Measurements from ENCODE around the gene OR51B6.
"Not testable (repeated sequence)": the region's sequence is repeated elsewhere in the genome, so short reads cannot be mapped to it uniquely, and the experiment has no call there.

OR51B6 gene, protein sequence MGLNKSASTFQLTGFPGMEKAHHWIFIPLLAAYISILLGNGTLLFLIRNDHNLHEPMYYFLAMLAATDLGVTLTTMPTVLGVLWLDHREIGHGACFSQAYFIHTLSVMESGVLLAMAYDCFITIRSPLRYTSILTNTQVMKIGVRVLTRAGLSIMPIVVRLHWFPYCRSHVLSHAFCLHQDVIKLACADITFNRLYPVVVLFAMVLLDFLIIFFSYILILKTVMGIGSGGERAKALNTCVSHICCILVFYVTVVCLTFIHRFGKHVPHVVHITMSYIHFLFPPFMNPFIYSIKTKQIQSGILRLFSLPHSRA

DNA sequence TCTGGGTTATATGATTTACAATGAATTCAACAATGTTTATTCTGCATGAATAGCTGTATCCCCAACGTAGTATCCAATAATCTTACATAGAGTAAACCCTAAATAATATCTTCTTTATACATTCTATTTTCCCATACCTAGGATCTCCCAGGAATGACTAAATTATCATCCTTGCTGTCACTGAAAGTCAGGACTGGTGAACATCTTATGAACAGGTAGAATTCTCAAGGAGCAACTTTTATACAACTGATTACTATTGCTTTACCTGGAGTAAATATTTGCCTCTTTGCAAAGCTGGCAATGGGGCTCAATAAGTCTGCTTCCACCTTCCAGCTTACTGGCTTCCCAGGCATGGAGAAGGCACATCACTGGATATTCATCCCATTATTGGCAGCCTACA lies at the start of gene OR51B6:
TSS of gene OR51B6 (plus strand) at position 301 of the 400 bp plus-strand sequence. CDS start at position 301, 0 bp downstream.
- DNase-seq (ENCODE audit: low spot score in 2 of 2) (no peak), ATAC-seq (no peak)
- no peaks in the 10 kb centered on the region for H3K36me3 Mint-ChIP-seq
- no peaks in the 10 kb centered on the region for H3K9me3 Mint-ChIP-seq
- H3K4me1 Mint-ChIP-seq, result no peaks in the 10 kb centered on the region
- no peak within 1 kb of the TSS for H3K4me3 Mint-ChIP-seq
- H3K27ac Mint-ChIP-seq, result no peak within 1 kb of the TSS

DNA sequence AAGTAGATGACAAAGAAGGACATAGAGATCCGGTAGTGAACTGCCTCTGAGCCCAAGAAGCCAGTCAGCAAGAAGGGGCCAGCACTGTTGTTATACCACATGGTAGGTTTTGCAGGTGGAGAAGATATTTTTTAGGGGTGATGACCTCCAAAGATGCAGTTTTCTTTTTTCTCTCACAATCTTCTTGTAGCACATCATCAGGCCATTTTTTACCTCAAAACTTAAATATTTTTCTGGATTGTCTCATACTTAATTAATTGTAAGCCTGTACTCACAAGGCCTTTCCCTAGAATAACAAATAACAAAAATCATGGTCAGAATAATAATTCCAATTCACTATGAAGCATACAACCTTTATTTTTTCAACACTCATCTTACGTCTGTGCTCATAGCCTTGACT lies 49.5 kb upstream of the OR51B6 start, which contains the start of gene OR51B4:
TSS of gene OR51B4 (minus strand) at position 101 of the 400 bp plus-strand sequence. CDS start at position 101, 0 bp downstream.
- no peak within 1 kb of the TSS for H3K4me3 Mint-ChIP-seq
- no peak for DNase-seq (ENCODE audit: low spot score in 2 of 2)
- no peaks in the 10 kb centered on the region for H3K36me3 Mint-ChIP-seq
- H3K9me3 Mint-ChIP-seq, result peaks cover 6% of the 10 kb centered on the region
- H3K27ac Mint-ChIP-seq, result no peak within 1 kb of the TSS
- ATAC-seq, result no peak
- H3K4me1 Mint-ChIP-seq, result no peaks in the 10 kb centered on the region

DNA sequence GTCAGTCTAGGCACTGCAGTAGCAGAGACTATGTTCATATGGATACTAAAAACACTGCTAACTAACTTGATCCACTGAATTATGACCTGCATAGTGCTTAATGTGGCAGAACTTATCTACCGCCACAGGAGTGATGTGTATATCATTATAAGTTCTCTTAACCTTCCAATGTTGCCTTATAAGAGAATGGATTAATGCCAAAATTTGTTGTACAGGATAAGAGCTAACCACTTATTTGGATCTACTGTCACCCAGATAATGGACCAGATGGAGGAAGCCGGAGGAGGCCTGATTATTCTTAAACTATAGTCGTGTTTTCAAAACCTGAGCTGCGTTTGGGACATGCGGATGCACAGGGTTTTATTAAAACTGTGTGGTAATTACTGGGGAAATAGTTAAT lies 47.7 kb upstream of the OR51B6 start:
- Mint-ChIP-seq H3K4me3 (no peak overlapping the region), H3K27ac (no peak overlapping the region), H3K36me3 (no peaks in the 10 kb centered on the region), H3K4me1 (no peaks in the 10 kb centered on the region), H3K9me3 (peaks cover 6% of the 10 kb centered on the region)
- DNase-seq (ENCODE audit: low spot score in 2 of 2) (no peak), ATAC-seq (no peak)

DNA sequence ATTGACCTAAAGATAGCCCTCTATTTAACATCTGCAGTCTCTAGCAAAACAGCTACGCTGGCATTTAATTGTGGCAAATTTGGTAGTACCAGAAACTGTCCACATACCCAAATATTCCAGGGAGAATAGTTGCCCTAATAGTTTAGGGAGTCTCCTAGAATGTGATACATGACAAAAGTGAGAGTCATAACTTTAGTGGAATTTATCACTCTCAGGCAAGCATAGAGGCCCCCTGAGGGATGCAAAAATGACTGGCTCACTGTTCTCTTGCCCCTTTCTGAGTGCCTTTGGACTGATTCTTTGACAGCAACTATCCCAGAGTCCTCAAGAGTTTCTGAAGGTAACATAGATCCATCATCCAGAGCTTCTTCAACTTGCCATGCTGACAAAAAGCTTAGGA lies 47.3 kb upstream of the OR51B6 start:
- ATAC-seq (no peak), DNase-seq (ENCODE audit: low spot score in 2 of 2) (no peak)
- Mint-ChIP-seq H3K27ac (no peak overlapping the region), H3K4me3 (no peak overlapping the region), H3K4me1 (no peaks in the 10 kb centered on the region), H3K36me3 (no peaks in the 10 kb centered on the region), H3K9me3 (peaks cover 5% of the 10 kb centered on the region)

DNA sequence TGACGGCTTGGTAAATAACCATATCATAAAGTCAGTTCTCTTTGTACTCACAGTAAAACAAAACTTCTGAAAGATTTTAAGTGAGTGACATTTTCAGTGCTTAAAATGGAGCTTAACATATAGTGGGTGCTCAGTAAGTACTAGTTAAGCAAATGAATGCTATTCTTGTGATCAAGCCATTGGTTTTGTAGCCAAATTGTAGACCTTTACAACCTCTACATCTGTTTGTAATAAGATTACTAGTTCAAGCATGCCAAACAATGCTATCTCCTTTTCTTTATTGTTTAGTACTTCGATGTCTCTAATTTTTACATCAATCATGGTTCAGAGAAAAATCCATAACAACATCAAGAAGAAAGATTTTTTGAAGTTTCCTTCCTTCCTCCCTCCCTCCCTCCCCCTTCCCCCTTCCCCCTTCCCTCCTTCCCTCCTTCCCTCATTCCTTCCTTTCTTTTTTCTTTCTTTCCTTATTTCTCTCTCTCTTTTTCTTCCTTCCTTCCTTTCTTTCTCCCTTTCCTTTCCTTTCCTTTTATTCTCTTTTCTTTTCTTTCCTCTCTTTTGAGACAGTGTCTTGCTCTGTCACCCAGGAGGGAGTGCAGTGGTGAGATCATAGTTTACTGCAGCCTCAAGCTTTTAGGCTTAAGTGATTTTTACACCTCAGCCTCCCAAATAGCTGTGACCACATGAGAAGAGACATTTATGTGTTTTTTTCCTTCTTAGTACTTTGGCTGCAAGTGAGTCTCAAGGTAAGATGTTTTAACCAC lies 43.9 kb upstream of the OR51B6 start:
- no peak for DNase-seq (ENCODE audit: low spot score in 2 of 2)
- Mint-ChIP-seq H3K4me1 (no peaks in the 10 kb centered on the region), H3K27ac (no peak overlapping the region), H3K4me3 (no peak overlapping the region), H3K9me3 (no peaks in the 10 kb centered on the region), H3K36me3 (no peaks in the 10 kb centered on the region)
- no peak for ATAC-seq

DNA sequence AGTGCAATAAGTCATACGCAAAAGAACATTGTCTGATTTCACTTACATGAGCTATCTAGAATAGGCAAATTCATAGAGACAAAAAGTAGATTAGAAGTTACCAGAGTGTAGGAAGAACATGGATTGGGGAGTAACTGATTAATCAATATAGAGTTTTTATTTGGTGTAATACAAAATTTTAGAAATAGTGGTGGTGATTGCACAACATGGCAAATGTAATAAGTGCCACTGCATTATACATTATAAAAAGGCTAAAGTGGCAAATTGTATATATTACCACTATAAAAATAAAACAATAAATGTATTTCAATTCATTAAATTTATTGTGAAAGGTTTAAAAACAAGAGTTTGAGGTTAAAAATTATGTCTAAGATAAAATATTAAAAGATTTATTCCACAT lies 40.9 kb upstream of the OR51B6 start:
- H3K36me3 Mint-ChIP-seq, result no peaks in the 10 kb centered on the region
- no peak for ATAC-seq
- no peak for DNase-seq (ENCODE audit: low spot score in 2 of 2)
- H3K9me3 Mint-ChIP-seq, result no peaks in the 10 kb centered on the region
- H3K27ac Mint-ChIP-seq, result no peak overlapping the region
- no peaks in the 10 kb centered on the region for H3K4me1 Mint-ChIP-seq
- no peak overlapping the region for H3K4me3 Mint-ChIP-seq

DNA sequence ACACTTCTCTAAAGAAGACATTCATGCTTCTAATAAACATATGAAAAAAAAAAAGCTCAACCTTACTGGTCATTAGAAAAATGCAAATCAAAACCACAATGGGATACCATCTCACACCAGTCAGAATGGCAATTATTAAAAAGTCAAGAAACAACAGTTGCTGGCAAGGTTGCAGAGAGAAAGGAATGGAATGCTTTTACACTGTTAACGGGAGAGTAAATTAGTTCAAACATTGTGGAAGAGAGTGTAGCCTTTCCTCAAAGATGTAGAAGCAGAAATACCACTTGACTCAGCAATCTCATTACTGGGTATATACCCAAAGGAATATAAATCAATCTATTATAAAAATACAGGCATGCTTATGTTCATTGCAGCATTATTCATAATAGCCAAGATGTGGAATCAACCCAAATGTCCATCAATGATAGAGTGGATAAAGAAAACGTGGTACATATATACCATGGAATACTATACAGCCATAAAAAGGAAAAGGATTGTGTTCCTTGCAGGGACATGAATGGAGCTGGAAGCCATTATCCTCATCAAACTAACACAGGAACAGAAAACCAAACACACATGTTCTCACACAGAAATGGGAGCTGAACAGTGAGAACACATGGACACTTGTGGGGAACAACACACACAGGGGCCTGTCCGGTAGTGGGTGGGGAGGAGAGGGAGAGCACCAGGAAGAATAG lies 37.8 kb upstream of the OR51B6 start:
- not testable (repeated sequence) for H3K4me1 Mint-ChIP-seq; H3K27ac Mint-ChIP-seq; H3K9me3 Mint-ChIP-seq; DNase-seq (ENCODE audit: low spot score in 2 of 2); H3K36me3 Mint-ChIP-seq; H3K4me3 Mint-ChIP-seq; ATAC-seq

DNA sequence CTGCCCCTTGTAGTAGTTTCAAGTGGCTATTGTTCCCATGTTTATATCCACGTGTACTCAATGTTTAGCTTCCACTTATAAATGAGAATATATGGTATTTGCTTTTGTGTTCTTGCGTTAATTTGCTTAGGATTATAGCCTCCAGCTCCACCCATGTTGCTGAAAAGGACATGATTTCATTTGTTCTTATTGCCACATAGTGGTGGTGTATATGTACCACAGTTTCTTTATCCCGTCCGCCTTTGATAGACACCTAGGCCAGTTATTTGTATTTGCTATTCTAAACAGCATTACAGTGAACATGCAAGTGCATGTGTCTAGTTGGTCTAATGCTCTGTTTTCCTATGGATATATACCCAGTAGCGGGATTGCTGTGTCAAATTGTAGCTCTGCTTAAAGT lies 34.0 kb upstream of the OR51B6 start:
- H3K4me1 Mint-ChIP-seq, result no peaks in the 10 kb centered on the region
- no peak overlapping the region for H3K27ac Mint-ChIP-seq
- no peaks in the 10 kb centered on the region for H3K36me3 Mint-ChIP-seq
- ATAC-seq, result no peak
- peaks cover 2% of the 10 kb centered on the region for H3K9me3 Mint-ChIP-seq
- no peak overlapping the region for H3K4me3 Mint-ChIP-seq
- DNase-seq (ENCODE audit: low spot score in 2 of 2), result no peak

DNA sequence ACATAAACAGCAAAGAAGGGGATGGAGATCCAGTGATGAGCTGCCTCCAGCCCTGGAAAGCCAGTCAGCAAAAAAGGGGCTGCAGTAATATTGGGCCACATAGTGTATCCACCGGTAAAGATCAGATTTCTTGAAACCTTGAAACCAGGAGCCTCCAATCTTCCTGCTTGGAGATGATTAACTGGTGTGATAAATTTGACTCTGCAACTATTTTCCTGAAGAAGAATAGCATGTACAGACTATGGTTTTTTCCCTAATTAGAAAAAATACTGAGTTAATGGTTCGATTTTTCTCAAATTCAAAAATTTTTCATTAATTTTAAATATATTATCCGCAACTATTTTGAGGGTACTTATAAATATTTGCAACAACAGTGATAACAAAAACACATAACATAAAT lies 27.1 kb upstream of the OR51B6 start, which contains the start of gene OR51B2:
TSS of gene OR51B2 (minus strand) at position 101 of the 400 bp plus-strand sequence. CDS start at position 101, 0 bp downstream.
- Mint-ChIP-seq H3K4me1 (no peaks in the 10 kb centered on the region), H3K27ac (no peak within 1 kb of the TSS), H3K9me3 (peaks cover 3% of the 10 kb centered on the region), H3K4me3 (no peak within 1 kb of the TSS), H3K36me3 (no peaks in the 10 kb centered on the region)
- no peak for DNase-seq (ENCODE audit: low spot score in 2 of 2)
- ATAC-seq, result no peak

DNA sequence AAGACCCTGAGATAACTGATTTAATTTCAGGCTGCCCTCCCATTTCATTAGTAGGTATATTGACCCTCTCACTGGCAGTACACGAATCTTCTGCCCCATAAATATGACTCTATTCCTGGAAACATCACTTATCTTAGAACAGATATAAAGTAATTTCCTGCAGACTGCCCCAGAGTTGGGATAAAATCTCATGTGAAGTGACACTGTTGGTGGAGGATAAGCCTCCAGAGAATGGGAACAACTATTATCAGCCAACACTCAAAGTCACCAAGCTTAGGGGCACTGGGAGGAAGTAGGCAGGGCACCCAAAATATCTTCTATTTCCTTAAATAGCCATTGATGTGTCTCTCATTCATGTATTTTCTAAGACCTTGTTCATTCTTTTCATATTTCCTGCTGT lies 16.1 kb upstream of the OR51B6 start:
- ATAC-seq (no peak), DNase-seq (ENCODE audit: low spot score in 2 of 2) (no peak)
- H3K4me3 Mint-ChIP-seq, result no peak overlapping the region
- peaks cover 2% of the 10 kb centered on the region for H3K9me3 Mint-ChIP-seq
- no peaks in the 10 kb centered on the region for H3K4me1 Mint-ChIP-seq
- no peak overlapping the region for H3K27ac Mint-ChIP-seq
- no peaks in the 10 kb centered on the region for H3K36me3 Mint-ChIP-seq

DNA sequence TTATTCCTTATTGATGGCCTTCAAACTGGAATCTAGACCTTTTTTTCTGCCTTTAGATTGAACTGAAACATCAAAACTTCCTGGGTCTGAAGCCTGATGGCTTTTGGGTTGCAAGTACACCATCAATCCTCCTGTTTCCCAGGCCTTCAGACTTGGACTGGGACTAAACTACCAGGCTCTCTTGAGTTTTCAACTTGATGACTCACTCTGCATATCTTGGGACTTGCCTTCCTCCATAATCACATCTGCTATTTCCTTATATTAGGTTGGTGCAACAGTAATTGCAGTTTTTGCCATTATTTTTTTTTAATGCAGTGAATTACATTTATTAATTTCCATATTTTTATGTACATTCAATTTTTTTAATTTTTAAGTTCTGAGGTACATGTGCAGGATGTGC lies 15.0 kb upstream of the OR51B6 start:
- no peaks in the 10 kb centered on the region for H3K36me3 Mint-ChIP-seq
- H3K27ac Mint-ChIP-seq, result no peak overlapping the region
- ATAC-seq (no peak), DNase-seq (ENCODE audit: low spot score in 2 of 2) (no peak)
- H3K9me3 Mint-ChIP-seq, result no peaks in the 10 kb centered on the region
- no peak overlapping the region for H3K4me3 Mint-ChIP-seq
- H3K4me1 Mint-ChIP-seq, result no peaks in the 10 kb centered on the region

DNA sequence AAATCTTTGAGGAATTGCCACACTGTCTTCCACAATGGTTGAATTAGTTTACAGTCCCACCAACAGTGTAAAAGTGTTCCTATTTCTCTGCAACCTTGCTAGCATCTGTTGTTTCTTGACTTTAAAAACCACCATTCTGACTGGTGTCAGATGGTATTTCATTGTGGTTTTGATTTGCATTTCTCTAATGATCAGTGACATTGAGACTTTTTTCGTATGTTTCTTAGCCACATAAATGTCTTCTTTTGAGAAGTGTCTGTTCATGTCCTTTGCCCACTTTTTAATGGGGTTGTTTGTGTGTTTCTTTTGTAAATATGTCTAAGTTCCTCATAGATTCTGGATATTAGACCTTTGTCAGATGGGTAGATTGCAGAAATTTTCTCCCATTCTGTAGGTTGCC lies 14.1 kb upstream of the OR51B6 start:
- DNase-seq (ENCODE audit: low spot score in 2 of 2); ATAC-seq; H3K4me3 Mint-ChIP-seq: not testable (repeated sequence)

DNA sequence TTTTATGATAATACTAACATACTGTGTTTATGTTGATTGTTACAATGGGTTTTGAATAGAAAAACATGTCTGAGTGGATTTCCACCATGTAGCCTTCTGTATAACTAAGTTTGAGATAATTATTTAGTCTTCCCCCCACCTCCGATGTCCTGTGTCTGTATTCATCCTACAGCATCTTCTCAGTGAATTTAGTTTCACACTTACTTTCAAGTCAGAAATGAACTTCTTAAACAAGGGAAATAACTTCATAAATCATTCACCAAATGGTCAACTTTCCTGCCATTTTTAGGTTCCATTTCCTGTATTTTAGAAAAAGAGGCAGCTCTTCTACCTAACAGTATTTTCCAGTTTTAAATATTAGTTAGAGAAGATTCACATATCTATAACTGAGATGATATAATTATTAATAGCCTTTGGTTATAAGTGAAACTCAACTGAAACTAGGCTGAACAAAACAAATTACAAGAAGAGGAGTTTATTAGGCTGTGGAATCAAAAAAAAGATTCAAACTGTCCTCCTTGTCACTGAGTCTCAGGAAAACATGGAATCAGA lies 11.5 kb upstream of the OR51B6 start:
- Mint-ChIP-seq H3K4me3 (no peak overlapping the region), H3K9me3 (no peaks in the 10 kb centered on the region), H3K36me3 (no peaks in the 10 kb centered on the region), H3K27ac (no peak overlapping the region), H3K4me1 (no peaks in the 10 kb centered on the region)
- no peak for ATAC-seq
- no peak for DNase-seq (ENCODE audit: low spot score in 2 of 2)

More for the DNA sequence above, 14.1 kb upstream of the OR51B6 start:
- H3K4me1 Mint-ChIP-seq, H3K27ac Mint-ChIP-seq, H3K9me3 Mint-ChIP-seq, H3K36me3 Mint-ChIP-seq: not testable (repeated sequence)

DNA sequence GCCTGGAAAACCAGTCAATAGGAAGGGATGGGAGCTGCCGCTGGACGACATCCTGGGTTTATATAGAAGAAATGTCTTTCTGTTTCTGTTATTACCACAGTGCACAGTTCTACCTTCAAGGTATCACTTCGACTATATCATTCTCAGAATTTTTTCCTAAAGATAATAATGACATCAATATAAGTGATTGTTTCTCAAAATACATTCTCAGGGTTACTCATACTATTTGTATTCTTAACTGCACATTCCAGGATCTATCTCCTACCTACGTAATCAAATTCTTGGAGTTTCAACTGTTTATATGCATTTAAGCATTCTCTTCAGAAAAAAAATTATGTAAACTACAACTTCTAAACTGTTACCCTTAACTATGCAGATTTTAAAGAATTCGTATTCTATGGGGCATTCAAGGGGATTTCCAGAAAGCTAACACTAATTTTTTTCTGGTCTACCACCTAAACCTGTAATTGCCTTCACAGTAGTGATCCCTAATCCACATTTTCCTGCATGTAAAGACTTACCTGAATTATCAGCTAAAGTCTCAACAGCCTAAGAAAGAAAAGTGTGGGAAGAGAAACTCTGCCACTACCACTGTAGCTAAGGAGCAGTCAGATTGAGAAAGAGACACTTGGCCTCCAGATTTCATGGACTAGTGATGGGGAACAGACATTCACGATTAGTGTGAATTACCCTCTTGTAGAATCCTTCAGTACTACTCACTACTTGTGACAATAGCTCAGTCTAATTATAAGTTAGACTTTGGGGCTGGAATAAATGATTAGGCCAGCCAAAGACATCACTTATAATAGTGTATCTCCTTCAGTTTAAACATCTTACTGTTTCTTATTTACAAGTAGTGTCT lies 7.6 kb upstream of the OR51B6 start, which contains the start of gene OR51B5:
TSS of gene OR51B5 (minus strand) at position 51 of the 862 bp plus-strand sequence. CDS start at position 51, 0 bp downstream.
- Mint-ChIP-seq H3K27ac (no peak within 1 kb of the TSS), H3K9me3 (no peaks in the 10 kb centered on the region), H3K4me1 (no peaks in the 10 kb centered on the region), H3K4me3 (no peak within 1 kb of the TSS), H3K36me3 (no peaks in the 10 kb centered on the region)
- no peak for ATAC-seq
- no peak for DNase-seq (ENCODE audit: low spot score in 2 of 2)

Data from stimulated activated effector memory CD8-positive, alpha-beta T cell treated with anti-CD3 and anti-CD28 coated beads, Interleukin-12 subunit alpha, Interleukin-12 subunit beta, amount 100 ng/mL, for 72 hours (primary cell).